Inferior parietal cortex (tissue), 1 donor: ENCODE measurements around the gene MS4A8.
"Not testable (repeated sequence)": the region's sequence is repeated elsewhere in the genome, so short reads cannot be mapped to it uniquely, and the experiment has no call there.

Experiments
- DNase-seq: peaks from one replicate; pipeline ENCODE4 v3.0.0-alpha.2; 2016; ENCODE audit errors: extremely low spot score

MS4A8 gene

GRCh38 chr11:60725592-60725991 lies 26.2 kb downstream of the MS4A8 start:
- no peak for DNase-seq

DNA sequence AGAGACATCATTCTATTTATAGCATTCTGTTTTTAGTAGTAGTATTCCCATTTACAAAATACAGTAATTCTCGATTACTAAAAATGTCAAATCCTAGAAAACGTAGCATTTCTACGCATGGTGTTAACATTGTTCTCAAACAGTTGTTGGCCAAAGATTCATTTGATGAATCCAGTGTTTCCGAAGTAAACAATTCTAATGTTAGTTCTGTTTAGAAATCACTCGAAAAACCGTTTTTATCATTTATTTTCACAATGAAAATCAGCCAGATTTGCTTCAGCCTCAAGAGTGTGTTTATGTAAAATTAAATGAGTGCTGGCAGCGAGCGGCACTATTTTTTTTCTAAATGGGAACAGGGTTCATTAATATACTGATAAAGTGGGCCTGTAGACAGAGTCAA lies 32.2 kb downstream of the MS4A8 start:
- no peak for DNase-seq

GRCh38 chr11:60734279-60734678 lies 34.9 kb downstream of the MS4A8 start:
- no peak for DNase-seq

- no peak for DNase-seq
Observed at GRCh38 chr11:60739114-60739513, 39.7 kb downstream of the MS4A8 start.

DNA sequence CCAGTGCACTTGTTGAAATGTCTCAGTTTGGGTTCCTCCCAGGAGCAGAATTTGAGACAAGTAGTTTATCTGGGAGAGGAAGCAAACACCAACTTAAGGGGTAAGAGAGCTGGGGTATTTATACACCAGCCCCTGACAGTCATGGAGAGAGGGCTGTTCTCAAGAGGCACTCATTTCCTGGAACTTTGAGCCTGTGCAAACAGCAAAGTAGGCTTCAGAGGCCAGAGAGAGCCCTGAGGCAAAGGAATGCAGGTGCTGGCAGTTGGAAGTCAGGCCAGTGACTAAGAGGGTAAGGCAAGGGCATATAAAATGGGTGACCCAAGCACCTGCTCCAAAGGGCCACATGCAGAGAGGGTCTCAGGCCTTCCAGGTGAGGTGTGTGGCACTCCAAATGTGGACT lies 41.2 kb downstream of the MS4A8 start:
- DNase-seq, result no peak

DNA sequence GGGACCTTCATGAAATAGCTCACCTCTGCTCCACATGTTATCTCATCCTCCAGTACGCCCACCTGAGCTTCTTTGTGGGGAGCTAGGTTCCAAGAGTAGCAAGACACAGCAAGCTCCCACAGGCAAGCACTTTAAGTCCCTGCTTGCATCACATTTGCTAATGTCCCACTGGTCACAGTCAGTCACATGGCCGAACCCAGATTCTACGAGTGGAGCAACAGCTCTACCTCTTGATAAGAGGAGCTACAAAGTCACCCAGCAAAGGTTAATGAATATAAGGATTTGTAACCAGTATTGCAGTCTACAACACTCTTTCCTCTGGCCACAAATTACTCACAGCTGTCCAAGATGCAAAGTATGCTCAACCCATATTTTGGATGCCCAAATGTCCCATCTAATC lies 42.0 kb downstream of the MS4A8 start:
- DNase-seq, result no peak

DNA sequence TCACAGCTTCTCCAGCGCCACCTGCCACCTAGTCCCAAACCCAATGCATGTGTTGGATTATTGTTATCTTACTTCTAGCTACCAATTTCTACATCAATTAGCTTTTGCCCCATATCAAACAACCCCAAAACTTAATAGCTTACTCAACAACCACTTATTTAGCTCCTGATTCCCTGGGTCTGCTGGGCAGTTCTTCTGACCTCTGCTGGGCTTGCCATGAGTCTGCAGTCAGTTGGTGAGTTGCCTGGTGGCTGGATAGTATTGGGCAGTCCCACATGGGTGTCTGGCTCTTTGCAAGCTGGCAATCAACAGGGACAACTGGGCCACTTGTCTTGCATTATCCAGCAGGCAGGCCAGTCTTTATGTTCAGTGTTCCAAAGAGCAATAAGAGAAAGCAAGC lies 43.6 kb downstream of the MS4A8 start:
- DNase-seq, result no peak

- no peak for DNase-seq
Observed at GRCh38 chr11:60744114-60744513, 44.7 kb downstream of the MS4A8 start.

- no peak for DNase-seq
Observed at GRCh38 chr11:60747359-60747873, 48.0 kb downstream of the MS4A8 start.

- no peak for DNase-seq
Observed at GRCh38 chr11:60748225-60748624, 48.8 kb downstream of the MS4A8 start.

GRCh38 chr11:60748821-60749220 lies 49.4 kb downstream of the MS4A8 start:
- DNase-seq, result no peak

DNA sequence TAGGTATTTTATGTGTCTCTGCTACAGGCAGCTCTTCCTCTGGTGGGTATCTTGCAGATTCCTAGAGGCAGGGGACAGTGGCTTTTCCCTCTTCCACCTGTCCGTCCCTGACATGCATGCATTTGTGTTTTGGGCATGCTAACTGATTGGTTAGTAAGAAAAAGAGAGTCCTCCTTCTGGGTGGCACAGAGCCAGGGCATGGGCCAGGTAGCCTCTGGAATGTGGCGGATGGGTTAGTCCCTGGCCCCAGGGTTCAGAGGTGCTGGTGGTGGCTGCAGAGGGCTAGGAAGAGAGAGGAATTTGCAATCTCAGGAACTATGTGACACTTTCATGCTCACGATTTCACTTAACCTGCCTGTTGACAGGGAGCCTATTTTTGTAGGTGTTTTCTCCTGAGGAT lies 51.5 kb downstream of the MS4A8 start:
- DNase-seq, result no peak

DNA sequence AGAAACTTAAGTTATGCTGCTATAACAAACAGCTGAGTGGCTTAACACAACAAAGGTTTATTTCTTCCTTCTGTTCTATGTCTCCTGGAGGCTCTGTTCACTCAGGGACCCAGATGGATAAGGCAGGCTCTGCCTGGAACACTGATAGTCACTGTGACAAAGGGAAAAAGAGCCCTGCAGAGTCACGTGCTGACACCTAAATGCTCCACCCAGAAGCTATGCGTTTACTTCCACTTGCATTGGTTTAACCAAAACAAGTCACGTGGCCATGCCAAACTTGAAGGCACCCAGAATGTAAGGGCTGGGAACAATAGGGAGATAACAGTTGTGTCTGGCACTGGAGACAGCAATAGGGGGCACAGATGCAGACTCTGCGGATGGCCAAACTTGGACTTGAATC lies 53.9 kb downstream of the MS4A8 start:
- DNase-seq, result no peak

DNA sequence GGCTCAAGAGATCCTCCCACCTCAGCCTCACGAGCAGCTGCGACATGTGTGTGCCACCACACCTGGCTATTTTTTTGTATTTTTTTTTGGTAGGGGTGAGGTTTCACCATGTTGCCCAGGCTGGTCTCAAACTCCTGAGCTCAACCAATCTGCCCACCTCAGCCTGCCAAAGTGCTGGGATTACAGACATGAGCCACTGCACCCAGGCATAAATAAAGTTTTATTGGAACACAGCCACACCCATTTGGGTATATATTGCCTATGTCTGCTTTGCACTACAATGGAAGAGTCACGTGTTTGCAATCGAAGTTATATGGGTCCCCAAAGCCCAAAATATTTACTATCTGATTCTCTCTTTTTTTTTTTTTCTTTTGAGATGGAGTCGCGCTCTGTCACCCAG lies 55.5 kb downstream of the MS4A8 start:
- no peak for DNase-seq

GRCh38 chr11:60756307-60757032 lies 57.1 kb downstream of the MS4A8 start, which contains the start of gene MS4A15:
Gene MS4A15, plus strand, starts transcription at chr11:60756867. Its CDS starts 6,867 bp downstream, at chr11:60763734.
- DNase-seq, result no peak

- DNase-seq, result no peak
Observed at GRCh38 chr11:60757231-60757800, 57.9 kb downstream of the MS4A8 start.

- DNase-seq, result not testable (repeated sequence)
Observed at GRCh38 chr11:60758671-60759070, 59.3 kb downstream of the MS4A8 start.

GRCh38 chr11:60759438-60760225 lies 60.2 kb downstream of the MS4A8 start:
- DNase-seq, result not testable (repeated sequence)

DNA sequence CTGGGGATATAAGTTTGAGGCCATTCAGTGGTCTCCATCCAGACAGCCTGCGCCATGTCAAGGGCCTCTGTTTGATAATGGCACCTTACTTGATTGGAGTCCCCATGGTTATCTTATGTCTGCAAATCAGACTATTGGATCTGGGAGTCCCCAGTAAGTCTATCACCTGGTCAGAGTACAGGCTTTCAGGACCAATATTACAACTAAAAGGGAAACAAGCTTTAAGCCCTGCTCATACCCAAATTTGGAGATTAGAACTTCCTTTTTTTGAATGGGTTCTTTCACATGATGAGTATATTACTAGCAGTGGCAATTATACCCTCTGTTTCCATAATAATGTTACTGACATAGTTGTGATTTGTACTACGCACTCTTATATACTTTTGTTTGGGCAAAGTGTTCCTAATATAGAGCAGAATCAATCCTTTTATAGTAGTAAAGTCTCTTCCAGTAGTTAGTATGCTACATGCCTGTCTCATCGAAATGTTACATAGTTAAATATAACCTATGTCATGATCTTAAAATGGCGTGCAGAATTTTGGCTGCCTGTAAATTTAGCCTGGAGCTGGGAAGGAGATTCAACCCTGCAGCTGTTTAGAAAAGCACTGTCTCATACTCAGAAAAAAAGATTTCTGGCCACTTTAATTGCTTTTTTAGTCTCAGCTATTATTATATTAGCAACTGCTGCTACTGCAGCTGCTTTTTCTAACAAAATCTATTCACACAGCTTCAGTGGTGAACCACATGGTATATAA lies 62.2 kb downstream of the MS4A8 start:
- no peak for DNase-seq

DNA sequence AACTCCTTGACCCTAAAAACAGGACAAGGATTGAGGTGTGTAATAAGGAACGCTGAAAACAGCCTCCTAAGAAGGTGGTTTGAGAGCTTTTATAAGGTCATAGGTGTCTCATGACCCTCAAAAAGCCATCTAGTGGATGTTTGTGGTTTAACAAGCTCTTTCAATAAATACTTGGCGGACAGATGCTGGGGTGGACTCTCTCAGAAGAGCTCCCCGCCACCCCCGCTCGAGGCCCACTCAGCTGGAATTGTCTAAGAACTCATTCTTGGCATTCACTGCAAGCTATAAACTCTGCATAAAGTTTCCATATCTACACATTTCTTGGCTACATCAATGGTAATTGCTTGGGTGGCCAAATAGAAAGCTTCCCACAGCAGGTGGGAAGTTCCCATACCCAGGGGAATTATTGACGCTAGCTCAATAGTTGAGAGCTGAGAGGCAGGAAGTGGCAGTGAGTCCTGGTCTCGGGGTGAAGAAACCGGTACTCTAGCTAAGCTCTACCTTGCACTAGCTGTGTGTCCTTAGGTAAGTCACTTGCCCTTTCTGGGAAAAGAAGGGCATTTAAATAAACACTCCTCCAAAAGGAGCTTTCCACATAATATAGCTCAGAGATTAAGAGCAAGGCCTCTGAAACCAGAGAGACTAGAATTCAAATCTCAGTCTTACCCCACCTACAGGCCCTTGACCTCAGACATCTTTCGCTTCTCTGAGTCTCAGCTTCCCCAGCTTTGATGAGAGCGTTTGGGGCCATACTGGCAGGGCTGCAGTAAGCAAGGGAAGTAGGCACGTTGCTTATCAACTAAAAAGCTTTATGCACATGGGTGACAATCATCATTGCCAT lies 63.7 kb downstream of the MS4A8 start:
- DNase-seq, result no peak
